Effector memory CD4-positive, alpha-beta T cell (primary cell): ENCODE data around the gene PGAM2.
"Not testable (repeated sequence)": the region's sequence is repeated elsewhere in the genome, so short reads cannot be mapped to it uniquely, and the experiment has no call there.

Experiments
- DNase-seq, 3 donors: peaks; one replicate each; pipeline ENCODE4 v3.0.0-alpha.2; 2020
- H3K27ac ChIP-seq: 2 replicates; pipeline ENCODE4 v1.7.0; 2013; ENCODE audit warnings: mild to moderate bottlenecking, low read length, moderate library complexity; ENCODE audit not compliant: insufficient read depth, poor library complexity, severe bottlenecking
- H3K27me3 ChIP-seq: replicated peaks from 2 replicates; pipeline ENCODE4 v1.7.0; 2013; ENCODE audit warnings: mild to moderate bottlenecking, low read length; ENCODE audit not compliant: insufficient read depth, control insufficient read depth, poor library complexity, severe bottlenecking
- H3K36me3 ChIP-seq: 2 replicates; pipeline ENCODE4 v1.7.0; 2013; ENCODE audit warnings: mild to moderate bottlenecking, low read length, moderate library complexity; ENCODE audit not compliant: control insufficient read depth, insufficient read depth
- H3K4me1 ChIP-seq: 2 replicates; pipeline ENCODE4 v1.7.0; 2013; ENCODE audit warnings: low read length, mild to moderate bottlenecking; ENCODE audit not compliant: control insufficient read depth, insufficient read depth, poor library complexity, severe bottlenecking
- H3K4me3 ChIP-seq: 2 replicates; pipeline ENCODE4 v1.7.0; 2013; ENCODE audit warnings: low read length, low read depth, mild to moderate bottlenecking; ENCODE audit not compliant: insufficient read depth, poor library complexity, severe bottlenecking
- H3K9me3 ChIP-seq: 2 replicates; pipeline ENCODE4 v1.7.0; 2013; ENCODE audit warnings: mild to moderate bottlenecking, low read length, moderate library complexity; ENCODE audit not compliant: control insufficient read depth

The PGAM2 gene

DNA sequence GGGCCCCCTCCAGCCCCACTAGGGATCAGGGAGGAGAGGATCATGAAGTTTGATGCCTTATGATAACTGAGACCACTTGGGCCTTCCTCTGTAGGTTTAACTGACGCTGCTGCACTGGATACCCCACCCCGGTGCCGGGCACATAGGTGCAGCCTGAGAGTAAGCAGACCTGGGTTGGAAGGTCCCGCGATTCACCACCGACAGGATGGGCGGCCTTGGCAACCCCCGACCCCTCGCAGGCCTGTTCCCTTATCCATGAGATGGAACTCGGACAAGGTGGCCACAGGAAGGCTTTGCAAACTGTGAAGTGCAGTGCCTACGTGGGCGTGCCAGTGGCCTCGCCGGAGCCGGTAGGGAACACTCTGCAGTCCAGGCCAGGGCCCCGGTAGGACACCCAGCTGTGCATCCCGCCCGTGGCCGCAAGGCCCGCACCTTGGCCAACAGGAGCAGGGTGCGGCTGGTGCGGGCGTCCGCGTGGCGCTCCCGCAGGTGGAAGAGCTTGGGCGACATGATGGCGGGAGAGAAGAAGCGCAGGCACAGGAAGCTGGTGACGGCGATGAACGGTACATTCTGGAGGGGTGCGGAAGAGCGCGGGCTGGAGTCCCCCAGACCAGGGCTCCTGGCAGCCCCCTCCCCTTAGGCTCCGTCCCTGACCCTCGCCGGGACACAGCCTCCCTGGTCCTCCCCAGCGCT is 25.4 kb downstream of the PGAM2 start:
- not testable (repeated sequence) for H3K4me1 ChIP-seq, H3K27me3 ChIP-seq, H3K36me3 ChIP-seq, H3K9me3 ChIP-seq, DNase-seq, H3K4me3 ChIP-seq
- H3K27ac ChIP-seq, result peak overlapping the region; percentile 42

DNA sequence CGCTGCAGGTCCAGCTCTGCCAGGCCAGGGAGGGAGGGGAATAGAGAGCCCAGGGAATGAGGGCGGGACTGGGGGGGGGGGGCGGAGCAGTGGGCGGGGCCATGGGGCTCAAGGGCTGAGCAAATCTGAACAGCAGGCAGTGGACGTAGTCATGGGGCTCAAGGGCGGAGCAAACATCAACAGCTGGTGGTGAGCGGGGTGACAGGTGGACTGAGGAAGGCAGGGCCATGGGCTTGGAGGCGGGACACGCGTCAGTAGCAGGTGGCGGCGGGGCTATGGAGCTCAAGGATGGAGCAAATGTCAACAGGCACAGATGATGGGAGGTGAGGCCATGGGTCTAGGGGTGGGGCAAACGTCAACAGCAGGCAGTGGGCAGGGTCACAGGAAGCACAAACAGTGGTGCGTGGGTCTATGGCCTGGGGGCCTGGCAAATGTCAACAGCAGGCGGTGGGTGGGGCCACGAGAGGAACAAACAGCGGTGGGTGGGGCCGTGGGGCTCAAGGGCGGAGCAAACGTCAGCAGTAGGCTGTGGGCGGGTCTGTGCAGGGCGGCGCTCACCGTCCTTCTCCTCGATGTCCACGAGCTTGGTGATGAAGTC is 26.3 kb downstream of the PGAM2 start:
- H3K4me1 ChIP-seq, H3K4me3 ChIP-seq, H3K9me3 ChIP-seq, H3K36me3 ChIP-seq, H3K27me3 ChIP-seq, H3K27ac ChIP-seq: not testable (repeated sequence)
- peak; percentile 77 to 81 (median 80) for DNase-seq

- H3K9me3 ChIP-seq, H3K27ac ChIP-seq, H3K4me1 ChIP-seq, H3K36me3 ChIP-seq, H3K4me3 ChIP-seq, H3K27me3 ChIP-seq, DNase-seq: not testable (repeated sequence)
Measured at GRCh38 chr7:44038553-44038952, 26.8 kb downstream of the PGAM2 start.

DNA sequence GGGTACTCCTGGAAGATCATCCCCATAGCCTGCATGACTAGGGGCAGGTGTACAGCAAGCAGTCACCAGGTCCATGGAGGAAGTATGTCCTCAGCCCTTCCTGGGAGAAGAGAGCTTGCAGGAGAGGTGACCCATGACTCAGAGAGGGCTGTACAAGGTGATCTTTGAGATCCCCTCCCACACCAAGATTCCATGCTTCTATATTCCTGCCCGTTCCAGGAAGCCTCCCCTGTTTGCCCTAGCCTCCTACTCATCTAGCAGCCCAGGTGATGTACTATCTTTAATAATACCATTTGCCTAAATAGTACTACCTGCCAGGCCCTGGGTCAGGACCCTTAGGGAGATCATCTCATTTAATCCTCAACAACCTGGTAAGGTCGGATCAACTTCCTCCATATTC is 27.4 kb downstream of the PGAM2 start:
- H3K27ac ChIP-seq, H3K36me3 ChIP-seq, H3K4me3 ChIP-seq, DNase-seq, H3K4me1 ChIP-seq, H3K27me3 ChIP-seq, H3K9me3 ChIP-seq: not testable (repeated sequence)

DNA sequence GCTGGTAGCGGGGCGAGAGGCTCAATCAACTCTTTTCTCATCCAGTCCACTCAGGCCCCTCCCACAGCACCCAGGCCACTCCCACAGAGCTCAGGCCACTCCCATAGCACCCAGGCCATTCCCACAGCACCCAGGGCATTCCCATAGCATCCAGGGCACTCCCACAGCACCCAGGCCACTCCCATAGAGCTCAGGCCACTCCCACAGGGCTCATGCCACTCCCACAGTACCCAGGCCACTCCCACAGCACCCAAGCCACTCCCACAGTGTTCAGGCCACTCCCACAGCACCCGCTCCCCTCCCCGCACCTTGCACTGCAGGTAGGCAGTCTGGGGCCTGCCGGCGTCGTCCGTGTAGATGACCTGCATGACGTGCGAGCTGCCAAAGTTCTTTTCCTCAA is 29.0 kb downstream of the PGAM2 start:
- not testable (repeated sequence) for H3K27me3 ChIP-seq, H3K4me1 ChIP-seq, H3K9me3 ChIP-seq, H3K27ac ChIP-seq, H3K4me3 ChIP-seq, H3K36me3 ChIP-seq
- DNase-seq, result peak; percentile 13 to 27 (median 24)

DNA sequence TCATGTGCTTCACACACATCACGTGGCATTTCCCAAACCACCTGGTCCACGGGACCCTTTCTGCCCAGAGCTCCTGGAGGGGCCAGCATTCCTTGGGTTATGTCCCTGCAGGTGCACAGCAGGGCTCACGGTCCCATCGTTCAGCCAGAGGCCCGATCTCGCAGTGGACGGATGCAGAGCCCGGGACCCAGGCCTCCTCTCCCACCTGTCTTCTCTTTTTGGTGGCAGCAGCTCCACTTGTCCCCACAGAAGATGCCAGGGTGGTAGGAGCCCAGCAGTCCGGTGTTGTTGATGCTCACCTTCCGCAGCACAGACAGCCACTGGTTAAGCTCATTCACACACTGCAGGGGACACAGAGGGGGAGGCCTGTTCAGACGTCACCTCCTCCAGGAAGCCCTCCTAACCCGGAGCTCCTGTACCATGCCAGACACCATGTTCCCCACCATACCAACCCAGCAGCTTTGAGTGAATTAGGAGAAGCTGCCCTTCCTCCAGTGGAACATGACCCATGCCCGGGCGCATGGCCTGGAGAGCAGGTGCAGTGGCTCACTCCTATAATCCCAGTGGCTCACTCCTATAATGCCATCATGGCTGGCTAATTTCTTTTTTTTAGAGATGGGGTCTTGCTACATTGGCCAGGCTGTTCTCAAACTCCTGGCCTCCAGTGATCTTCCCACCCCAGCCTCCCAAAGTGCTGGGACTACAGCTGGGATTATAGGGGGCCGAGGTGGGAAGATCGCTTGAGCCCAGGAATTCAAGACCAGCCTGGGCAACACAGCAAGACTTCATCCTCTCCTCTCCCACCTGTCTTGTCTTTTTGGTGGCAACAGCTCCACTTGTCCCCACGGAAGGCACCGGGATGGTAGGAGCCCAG is 31.2 kb downstream of the PGAM2 start:
- not testable (repeated sequence) for DNase-seq, H3K4me3 ChIP-seq, H3K27me3 ChIP-seq, H3K36me3 ChIP-seq, H3K4me1 ChIP-seq, H3K27ac ChIP-seq, H3K9me3 ChIP-seq

GRCh38 chr7:44032031-44032430 is 33.3 kb downstream of the PGAM2 start:
- H3K27ac ChIP-seq, H3K36me3 ChIP-seq, H3K9me3 ChIP-seq, H3K27me3 ChIP-seq, DNase-seq, H3K4me1 ChIP-seq, H3K4me3 ChIP-seq: not testable (repeated sequence)

- not testable (repeated sequence) for H3K9me3 ChIP-seq, H3K4me1 ChIP-seq, H3K36me3 ChIP-seq, DNase-seq, H3K27me3 ChIP-seq, H3K27ac ChIP-seq, H3K4me3 ChIP-seq
Measured at GRCh38 chr7:44031319-44031718, 34.0 kb downstream of the PGAM2 start.

GRCh38 chr7:44030029-44030428 is 35.3 kb downstream of the PGAM2 start:
- H3K27me3 ChIP-seq, DNase-seq, H3K4me1 ChIP-seq, H3K4me3 ChIP-seq, H3K36me3 ChIP-seq, H3K27ac ChIP-seq, H3K9me3 ChIP-seq: not testable (repeated sequence)

DNA sequence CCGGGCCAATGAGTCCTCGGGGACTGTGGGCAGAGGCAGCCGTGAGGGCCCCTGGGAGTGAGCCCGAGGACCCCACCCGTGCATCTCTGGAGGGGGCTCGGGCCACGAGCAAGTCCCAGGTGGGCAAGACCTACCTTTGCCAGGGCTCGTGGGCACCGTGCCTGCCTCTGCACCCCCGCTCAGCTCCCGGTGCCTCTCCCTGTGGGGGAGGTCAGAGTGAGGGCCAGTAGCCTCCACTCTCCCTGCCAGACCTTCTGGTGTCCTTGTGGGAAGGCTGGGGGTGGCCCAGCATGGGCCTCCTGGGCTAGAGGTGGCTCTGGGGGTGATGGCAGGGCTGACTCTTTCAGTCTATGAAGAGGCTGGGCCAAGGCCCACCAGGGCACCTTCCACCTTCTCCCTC is 35.9 kb downstream of the PGAM2 start:
- H3K9me3 ChIP-seq, H3K4me1 ChIP-seq, H3K27ac ChIP-seq, H3K36me3 ChIP-seq, H3K4me3 ChIP-seq, DNase-seq, H3K27me3 ChIP-seq: not testable (repeated sequence)
